HG03039 (cell line): ENCODE data around the gene TSSK3.
A peak's percentile ranks its signal among the peaks of the same experiment; 100 is the strongest.

Experiments
- ATAC-seq: cut with Tn5 transposase; IDR thresholded peaks from one replicate; pipeline ENCODE4 v1.9.1; 2021; ENCODE audit warnings: mild to moderate bottlenecking, moderate library complexity; ENCODE audit not compliant: unreplicated experiment

TSSK3 gene, protein sequence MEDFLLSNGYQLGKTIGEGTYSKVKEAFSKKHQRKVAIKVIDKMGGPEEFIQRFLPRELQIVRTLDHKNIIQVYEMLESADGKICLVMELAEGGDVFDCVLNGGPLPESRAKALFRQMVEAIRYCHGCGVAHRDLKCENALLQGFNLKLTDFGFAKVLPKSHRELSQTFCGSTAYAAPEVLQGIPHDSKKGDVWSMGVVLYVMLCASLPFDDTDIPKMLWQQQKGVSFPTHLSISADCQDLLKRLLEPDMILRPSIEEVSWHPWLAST

DNA sequence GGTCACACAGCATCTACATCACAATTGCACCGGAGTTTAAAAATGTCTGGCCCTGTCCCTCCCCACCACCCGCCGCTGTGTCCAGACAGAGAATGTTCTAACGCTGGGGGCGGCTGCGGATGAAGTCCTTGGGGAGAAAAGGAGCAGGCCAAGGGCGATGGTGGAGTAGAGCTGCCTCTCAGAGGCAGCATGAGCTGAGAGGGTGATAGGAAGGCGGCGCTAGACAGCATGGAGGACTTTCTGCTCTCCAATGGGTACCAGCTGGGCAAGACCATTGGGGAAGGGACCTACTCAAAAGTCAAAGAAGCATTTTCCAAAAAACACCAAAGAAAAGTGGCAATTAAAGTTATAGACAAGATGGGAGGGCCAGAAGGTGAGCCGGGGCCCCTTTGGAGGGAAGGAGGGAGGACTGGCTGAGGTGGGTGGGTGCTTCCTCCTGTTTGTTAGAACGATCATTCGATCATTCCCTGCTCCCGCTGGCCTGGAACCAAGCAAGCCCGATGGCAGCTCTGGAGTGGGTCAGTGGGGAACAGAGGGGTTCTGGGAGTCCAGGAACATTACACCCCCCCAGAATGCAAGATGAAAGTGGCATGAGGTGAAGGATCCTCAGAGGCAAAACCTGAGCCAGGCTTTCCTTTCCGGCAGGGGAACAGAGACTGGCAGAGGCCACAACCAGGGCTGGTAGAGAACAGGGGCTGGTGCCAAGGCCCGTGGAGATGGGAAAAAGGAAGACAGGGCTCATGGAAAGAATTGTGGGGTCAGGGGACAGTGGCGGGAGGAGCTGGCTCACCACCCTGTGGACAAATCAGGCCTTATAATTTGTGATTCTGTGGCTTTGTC lies at the start of gene TSSK3, which contains the start of gene FAM229A:
Gene TSSK3, plus strand, starts transcription at position 66 of the 840 bp plus-strand sequence. Its CDS starts 163 bp downstream, at position 229.
Gene FAM229A, minus strand, starts transcription at position 12 of the 840 bp plus-strand sequence. CDS start 394 bp downstream, outside the sequence.
- no peak for ATAC-seq

DNA sequence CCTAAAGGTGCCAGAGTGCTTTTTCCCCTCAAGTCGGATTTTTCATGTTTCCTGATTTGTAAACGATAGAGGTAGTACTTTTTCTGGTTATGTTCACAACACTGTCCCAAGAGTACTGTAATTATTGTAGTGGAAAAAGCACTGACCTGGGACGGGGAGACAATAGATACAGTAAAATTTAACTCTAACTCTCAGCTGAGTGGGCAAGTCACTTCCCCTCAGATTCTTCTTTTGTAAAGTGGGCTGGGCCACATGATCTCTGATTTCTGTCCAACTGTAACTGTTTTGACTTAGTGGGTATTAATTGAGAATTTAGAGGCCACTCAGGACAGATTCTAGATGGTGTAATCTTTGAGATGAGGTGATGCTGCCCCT lies 45.4 kb upstream of the TSSK3 start:
- ATAC-seq: no peak

DNA sequence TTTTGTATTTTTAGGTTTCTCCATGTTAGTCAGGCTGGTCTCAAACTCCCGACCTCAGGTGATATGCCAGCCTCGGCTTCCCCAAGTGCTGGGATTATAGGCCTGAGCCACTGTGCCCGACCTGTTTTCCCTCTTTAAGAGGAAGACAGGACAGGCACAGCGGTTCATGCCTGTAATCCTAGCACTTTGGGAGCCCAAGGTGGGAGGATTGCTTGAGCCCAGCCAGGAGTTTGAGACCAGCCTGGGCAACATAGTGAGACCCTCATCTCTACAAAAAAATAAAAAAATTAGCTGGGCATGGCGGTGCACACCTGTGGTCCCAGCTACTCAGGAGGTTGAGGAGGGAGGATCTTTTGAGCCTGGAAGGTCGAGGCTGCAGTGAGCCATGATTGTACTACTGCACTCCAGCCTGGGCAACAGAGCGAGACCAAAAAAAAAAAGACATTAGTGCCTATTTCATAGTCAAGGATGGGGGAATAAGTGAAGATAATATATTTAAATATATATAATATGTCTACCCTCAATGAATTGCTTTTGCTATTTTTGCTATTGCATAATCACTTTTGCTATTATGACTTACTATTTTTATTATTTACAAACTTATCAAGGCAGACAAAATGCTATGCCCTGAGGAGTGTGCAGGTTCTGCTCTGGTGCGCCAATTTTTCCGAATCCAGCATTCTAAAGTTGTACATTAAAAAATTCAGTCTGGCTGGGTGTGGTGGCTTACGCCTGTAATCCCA lies 44.0 kb upstream of the TSSK3 start:
- no peak for ATAC-seq

DNA sequence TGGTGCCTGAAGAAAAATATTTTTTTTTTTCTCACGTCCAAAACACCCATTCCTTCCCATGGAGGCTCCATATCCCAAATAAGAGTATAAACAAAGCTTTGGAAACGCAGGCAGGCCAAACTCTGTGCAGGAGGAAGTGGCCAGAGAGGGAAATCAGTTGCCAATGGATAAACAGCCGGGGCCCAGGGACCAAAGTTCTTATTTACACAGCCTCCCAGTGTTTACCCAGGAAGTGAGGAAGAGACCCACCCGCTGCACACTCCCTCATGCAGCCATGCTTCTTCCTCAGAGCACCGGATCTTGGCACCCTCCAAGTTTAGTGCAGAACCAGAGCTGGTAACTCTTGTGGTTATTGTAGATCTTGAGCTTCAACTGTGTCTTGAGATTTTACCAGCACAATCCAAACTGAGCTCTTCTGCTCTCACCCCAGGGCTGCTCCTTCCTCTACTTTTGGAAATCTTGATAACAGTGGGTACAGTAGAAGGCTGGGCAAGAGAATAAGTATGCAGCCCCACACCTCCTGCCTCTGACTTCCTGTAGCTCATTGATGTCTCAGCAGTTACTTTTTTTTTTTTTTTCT lies 40.5 kb upstream of the TSSK3 start:
- ATAC-seq: no peak

DNA sequence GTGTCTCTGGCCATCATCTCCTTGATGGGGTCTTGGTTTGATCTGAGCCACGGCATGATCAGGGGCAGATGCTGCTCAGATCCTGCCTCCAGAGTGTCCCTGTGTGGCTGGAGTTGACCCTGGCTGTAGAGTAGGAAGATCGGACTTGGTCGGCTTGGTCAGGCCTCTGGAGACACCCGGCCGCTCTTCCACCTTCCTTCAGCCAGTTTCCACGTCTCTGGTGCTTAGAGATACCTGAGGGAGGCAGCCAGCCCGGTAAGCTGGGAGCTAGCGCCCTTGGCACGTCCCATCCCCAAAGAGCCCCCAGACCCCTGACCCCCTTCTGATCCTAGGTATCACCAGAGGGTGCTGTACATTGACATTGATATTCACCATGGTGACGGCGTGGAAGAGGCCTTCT lies 35.1 kb upstream of the TSSK3 start:
- ATAC-seq: no peak

DNA sequence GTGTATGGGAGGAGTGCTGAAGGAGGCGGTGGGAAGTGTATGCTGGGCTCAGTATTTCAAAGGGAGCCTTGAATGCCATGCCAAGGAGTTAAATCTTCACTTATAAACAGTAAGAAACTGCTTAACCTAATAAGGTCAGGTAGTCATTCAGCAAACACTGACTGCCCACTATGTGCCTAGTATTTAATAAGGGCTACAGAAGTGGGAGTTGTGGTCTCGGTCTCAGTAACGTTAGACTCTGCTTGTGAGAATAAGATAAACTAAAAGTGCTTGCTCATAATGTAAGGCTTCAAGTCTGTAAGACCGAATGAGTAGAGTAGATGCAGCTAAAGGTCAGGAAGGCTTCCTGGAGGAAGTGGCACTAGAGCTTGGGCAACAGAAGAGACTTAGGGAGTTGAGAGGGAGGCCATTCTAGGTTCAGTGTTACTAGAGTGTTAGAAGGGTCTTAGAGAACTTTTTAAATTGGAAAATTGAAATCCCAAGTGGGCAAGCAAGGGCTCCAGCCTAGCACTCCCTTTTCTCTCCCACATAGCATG lies 32.3 kb upstream of the TSSK3 start:
- ATAC-seq: no peak

DNA sequence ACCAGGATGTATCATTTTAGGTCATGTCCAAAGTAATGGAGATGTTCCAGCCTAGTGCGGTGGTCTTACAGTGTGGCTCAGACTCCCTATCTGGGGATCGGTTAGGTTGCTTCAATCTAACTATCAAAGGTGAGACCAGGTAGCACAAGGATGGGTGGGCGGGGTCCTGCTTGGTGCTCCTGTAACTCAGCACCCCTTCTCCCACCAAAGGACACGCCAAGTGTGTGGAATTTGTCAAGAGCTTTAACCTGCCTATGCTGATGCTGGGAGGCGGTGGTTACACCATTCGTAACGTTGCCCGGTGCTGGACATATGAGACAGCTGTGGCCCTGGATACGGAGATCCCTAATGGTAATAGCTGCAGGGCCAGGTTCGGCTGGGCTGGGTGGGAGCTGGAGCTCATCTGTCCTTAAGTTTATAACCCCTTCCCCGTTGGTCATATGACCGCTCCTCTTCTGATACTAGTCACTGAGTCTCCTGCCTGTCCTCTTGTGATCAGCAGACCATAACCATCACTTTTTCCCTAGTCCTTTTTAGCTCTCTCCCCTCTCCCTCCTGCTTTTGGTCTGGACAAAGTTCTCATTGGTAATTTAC lies 31.7 kb upstream of the TSSK3 start:
- no peak for ATAC-seq

DNA sequence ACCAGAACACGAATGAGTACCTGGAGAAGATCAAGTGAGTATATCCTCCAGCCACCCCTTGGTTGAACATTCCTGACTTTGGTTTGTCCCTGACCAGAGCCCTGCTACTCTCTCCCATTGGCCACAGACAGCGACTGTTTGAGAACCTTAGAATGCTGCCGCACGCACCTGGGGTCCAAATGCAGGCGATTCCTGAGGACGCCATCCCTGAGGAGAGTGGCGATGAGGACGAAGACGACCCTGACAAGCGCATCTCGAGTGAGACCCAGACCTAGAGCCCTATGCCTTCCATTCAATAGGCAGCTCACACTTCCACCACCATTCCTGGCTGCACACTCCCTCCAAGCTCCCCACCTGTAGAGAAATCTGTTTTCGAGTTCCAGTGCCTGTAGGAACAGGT lies 30.8 kb upstream of the TSSK3 start:
- no peak for ATAC-seq

DNA sequence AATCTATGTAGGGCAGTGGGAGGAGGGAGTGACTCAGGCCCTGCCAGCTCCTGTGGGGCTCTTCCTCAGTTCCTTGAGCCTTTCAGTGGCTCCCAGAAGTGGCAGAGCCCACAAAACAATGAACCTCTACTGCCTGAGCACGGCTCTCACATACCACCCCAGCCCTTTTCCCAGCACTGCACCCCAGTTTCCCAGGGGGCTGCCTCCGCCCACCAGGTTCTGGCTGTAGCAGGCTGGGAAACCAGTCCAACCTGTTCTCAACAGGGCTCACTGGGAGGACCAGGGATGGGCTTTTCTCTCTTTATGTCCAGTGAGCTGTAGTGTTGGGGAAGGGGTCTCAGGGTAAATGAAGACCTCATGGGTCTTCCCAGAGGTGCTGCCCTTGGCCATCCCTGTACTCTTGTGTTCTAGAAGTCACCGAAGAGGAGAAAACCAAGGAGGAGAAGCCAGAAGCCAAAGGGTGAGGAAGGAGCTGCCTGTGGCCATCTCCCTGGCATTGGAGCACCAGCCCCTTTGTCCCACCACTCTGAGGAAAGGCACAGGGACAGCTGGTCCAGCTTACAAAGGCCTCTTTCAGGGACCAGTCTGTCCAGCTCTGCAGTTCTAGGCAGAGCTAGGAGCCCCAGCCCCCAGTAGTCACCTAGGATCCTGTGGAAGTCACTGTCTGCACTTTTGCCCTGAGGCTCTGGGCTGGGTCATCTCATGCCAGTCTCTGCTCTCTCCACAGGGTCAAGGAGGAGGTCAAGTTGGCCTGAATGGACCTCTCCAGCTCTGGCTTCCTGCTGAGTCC lies 29.9 kb upstream of the TSSK3 start:
- no peak for ATAC-seq

DNA sequence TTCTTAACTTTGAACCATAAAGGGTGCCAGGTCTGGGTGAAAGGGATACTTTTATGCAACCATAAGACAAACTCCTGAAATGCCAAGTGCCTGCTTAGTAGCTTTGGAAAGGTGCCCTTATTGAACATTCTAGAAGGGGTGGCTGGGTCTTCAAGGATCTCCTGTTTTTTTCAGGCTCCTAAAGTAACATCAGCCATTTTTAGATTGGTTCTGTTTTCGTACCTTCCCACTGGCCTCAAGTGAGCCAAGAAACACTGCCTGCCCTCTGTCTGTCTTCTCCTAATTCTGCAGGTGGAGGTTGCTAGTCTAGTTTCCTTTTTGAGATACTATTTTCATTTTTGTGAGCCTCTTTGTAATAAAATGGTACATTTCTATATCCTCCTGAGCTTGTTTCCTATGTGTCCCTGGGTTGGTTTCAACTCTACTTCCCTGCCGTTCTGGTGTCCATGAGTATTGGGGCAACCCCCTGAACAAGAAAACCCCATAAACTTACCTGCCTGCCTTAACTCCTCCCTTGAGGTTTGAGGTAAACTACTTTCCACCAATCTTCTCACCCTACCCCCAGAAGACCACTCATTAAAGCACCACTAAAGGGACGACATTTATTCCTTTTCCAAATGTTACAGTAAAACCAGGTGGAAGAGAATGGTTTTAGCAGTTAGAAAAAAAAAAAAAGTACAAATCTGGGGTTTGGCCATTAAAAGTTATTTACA lies 28.9 kb upstream of the TSSK3 start:
- no peak for ATAC-seq

DNA sequence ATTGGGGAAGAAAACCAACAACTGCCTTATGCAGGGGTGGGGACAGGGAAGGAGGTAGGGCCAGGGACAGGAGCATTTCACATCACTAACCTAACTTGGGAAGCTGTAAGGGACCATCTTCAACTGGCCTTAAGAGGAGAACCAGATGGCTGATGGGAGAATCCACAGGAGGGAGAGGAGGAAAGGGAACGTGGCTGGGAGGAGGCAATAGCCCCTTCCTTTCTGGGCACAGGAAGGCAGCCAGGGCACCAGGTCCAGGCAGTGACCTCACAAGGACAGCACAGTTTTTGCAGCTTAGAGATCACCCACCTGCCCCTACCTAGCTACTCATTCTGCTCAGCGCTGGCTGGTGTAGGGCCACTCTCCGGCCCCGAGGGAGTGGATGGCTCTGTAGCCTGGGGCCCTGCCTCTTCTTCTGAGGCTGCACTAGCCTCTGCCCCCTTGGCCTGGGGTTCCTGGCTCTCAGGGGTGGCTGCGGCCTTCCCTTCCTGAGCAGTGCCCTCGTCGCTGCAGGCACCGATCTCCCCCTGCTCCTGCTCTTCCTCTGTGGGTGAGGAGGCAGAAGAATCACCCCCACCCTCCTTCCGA lies 28.0 kb upstream of the TSSK3 start:
- ATAC-seq: no peak

DNA sequence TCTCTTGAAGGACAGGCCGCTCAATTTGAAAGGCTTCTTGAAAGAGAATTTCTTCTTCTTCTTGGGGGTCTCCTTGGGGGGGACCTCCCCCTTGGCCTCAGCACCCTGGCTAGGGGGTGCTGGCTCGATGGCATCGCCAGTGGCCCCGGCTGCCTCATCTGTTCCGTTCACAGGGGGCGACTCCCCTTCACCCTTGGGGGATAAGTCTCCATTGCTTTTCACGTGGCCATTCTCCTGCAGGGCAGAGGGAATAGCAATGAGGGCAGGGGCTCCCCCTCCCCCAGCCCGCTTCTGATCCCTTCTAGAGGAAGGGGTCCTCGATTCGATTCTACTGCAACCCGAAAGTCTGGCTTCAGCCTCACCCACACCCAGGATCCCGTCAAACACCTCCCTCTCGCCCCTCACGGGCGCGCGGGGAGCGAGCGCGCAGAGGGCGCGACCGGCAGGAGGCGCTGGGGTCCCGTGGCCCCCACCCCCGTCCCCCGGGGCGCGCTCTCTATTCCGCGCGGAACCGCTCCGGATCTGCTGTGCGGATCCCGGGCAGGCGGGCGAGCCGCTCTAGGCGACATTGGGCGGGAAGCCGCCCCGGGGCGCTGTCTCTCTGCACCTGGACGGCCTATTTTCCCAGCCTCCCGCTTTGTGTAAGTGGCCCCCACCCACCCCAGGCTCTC lies 27.3 kb upstream of the TSSK3 start:
- peak; percentile 26 for ATAC-seq

DNA sequence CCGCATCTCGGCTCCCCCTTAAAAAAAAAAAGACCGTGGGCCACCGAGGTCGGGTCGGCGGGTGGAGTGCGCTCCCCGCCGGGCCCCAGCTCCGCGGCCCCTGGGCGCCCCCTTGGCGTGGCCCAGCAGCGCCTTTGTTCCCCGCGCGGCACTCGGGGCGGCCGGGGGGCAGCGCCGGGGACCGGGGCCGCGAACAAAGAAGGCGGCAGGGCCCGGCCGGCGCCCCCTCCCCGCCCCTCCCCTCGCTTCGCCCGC lies 26.9 kb upstream of the TSSK3 start:
- peak; percentile 7 for ATAC-seq

DNA sequence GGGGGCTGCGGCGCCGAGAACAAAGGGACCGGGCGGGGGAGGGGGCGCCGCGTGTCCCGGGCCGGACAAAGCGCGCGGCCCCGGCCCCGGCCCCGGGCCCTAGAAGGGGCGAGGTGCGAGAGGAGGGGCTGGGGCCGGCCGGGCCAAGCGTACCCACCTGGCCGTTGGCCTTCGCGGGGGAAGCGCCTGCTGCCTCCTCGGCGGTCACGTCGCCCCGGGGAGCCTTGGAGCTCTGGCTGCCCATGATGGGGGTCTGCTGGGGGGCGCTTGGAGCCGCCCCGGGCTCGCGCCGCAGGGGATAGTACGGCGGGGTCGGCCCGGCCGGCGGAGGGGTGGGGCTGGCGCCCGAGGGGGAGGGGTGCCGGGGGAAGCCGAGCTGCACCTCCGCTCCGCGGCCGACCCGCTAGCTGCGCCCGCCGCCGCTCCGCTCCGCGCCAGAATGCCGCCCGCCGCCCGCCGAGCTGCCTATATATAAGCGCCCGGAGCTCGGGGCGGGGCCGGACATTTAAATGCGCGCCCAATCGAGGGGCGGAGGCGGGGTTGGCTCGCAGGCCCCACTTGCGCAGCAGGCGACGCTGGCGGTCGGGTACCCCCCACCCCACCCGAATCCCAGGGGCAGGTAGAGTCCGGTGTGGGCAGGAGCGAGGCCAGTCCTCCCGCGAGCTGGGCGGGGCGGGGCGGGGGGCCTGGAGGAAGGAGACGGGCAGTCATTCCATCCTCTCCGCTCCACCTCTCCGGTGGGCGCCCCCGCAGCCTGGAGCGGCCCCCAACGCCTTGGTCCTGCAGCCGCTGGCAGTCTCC lies 26.3 kb upstream of the TSSK3 start, which contains the start of gene MARCKSL1:
Gene MARCKSL1, minus strand, starts transcription at position 444 of the 801 bp plus-strand sequence. Its CDS starts 200 bp downstream, at position 244.
- peak; percentile 34 for ATAC-seq

DNA sequence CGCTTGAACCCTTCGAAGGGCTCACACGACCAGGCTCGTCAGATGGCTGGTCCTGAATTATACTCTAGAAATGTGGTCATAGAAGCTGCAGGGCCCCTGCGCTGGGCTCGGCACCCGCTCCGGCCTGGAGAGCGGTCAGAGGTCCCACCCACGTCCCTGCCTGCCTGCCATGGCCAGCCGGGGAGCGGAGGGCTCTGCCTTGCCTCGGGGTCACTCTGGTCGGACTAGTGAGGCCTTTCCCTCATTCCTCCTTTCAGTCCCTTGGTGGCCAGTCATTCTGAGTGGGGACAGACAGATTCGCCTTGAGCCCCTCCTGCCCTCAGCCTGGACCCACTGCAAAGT lies 25.8 kb upstream of the TSSK3 start:
- no peak for ATAC-seq

DNA sequence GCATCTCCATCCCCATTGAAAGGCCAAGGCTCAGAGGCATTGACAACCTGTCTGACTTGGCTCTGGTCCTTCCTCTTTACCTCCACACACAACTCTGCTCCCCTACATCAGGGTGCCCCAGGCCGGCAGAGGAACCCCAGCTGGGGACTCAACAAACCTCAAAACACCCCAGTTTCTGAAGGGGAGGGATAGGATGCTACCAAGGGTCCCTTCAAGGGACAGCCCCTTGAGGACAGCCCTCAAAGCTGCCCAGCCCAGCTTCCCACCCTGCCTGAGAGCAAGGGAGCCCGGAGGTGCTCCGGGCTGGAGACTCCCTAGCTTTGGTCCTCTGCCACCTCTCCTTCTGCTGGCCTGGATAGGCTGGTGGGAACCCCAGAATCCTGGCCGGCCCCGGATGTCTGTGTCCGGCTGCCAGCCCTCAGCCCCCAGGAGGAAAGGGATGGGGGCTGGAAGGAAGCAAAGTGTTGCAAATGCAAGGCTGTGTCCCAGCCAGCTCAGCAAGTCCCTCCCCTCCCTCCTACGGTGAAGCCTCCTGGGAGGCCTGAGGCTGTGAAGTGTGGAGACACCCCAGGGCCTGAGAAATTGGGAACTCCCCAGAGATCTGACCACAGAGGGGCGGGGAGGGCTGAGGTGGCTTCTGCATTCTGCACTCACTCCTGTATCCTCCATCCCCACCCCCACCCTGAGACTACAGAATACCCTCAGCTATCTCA lies 25.2 kb upstream of the TSSK3 start:
- no peak for ATAC-seq
